ENCODE data around the gene RIMBP2. TPM values are rescaled to one million over a fixed set of nuclear protein-coding genes. Genes with fewer than 3 reads are reported as not detected.

RIMBP2 gene
- total RNA-seq, 6 experiments from 2014 or later = not detected

DNA sequence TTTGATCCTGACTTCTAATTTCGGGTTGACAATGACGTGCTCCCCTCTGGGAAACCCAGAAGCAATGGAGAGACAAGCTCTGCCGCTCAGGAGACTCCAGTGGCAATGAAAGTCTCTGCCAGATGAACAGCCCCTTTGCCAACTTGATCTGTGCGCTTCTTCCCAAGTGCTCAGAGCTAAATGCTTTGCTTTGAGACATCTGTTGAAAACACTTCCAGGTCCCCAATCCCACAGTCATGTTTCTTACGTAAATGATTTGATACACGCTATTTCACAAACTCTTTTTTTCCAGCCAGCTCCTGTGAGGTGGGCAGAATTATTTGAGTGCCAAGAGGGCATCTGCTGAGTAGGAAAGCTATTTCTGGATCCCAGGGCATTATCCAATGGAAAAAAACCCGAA lies 147.6 kb downstream of the RIMBP2 start:
- H3K4me3 Mint-ChIP-seq = no peak overlapping the region
- DNase-seq = no peak
- peaks cover 6% of the 10 kb centered on the region for H3K36me3 Mint-ChIP-seq (ENCODE audit: low read depth)
- no peaks in the 10 kb centered on the region for H3K4me1 Mint-ChIP-seq (ENCODE audit: low read depth)
- no peaks in the 10 kb centered on the region; the same call in 1 of the 2 replicates for H3K27me3 Mint-ChIP-seq (ENCODE audit: insufficient read depth)
- no peak for TF ChIP-seq CTCF (IDR thresholded peaks at IDR 0.05)
- H3K9me3 Mint-ChIP-seq = peaks cover 83% of the 10 kb centered on the region
- no peak overlapping the region for H3K27ac Mint-ChIP-seq

DNA sequence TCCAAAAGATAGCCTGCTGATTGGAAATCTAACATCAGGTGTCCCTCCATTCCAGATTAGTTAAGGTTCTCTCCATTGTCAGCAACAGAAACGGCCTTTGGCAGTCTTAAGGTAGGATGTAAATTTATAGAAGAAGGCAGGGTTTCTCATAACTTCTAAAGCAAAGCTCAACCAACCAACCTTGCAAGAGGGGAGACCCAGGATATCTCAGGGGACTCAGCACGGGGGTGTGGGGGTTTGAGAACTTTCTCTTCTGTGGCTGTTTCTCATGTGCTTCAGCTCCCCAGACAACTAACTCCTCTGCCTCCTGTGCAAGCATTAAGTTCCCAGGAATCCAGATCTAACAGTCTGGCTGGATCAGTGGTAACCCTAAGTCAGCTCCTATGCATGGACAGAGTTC lies 148.1 kb downstream of the RIMBP2 start:
- no peak for TF ChIP-seq CTCF (IDR thresholded peaks at IDR 0.05)
- H3K36me3 Mint-ChIP-seq (ENCODE audit: low read depth) = peaks cover 6% of the 10 kb centered on the region
- no peaks in the 10 kb centered on the region; the same call in 1 of the 2 replicates for H3K27me3 Mint-ChIP-seq (ENCODE audit: insufficient read depth)
- H3K27ac Mint-ChIP-seq = no peak overlapping the region
- no peak overlapping the region for H3K4me3 Mint-ChIP-seq
- peaks cover 80% of the 10 kb centered on the region for H3K9me3 Mint-ChIP-seq
- no peak for DNase-seq
- H3K4me1 Mint-ChIP-seq (ENCODE audit: low read depth) = no peaks in the 10 kb centered on the region

DNA sequence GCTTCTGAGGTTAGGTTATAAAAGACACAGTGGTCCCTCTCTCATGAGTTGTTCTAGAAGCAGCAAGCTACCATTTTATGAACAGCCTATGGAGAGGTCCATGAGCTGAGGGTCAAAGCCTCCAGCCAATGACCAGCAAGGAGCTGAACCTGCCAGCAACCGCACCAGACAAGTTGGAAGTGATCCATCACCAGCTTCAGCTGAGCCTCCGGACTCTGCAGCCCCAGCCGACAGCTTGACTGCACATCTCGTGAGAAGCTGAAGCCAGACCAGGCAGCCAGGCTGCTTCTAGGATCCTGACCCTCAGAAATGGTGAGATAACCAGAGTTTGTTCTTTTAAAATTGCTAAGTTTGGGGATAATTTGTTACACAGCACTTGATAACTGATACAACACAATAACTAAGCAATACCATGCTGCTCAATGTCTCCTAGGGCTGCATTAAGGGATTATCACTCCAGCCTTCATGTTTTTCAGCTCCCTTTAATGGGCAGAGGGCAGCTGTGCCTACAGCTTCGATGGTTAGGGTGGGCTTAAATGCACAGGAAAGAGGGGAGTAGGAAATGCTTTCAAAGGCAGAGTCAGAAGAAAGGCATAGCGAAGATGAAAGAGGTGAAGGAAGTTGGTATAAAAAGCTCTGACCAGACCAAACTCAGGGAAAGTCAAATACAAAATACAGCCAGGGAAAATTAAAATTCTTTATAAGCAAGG lies 149.5 kb downstream of the RIMBP2 start:
- Mint-ChIP-seq H3K27ac (no peak overlapping the region), H3K9me3 (peaks cover 69% of the 10 kb centered on the region), H3K4me3 (no peak overlapping the region), H3K36me3 (ENCODE audit: low read depth) (no peaks in the 10 kb centered on the region; the same call in 1 of the 2 replicates), H3K27me3 (ENCODE audit: insufficient read depth) (no peaks in the 10 kb centered on the region; the same call in 1 of the 2 replicates), H3K4me1 (ENCODE audit: low read depth) (no peaks in the 10 kb centered on the region)
- DNase-seq = no peak
- no peak for TF ChIP-seq CTCF (IDR thresholded peaks at IDR 0.05)

- H3K27me3 Mint-ChIP-seq (ENCODE audit: insufficient read depth) = no peaks in the 10 kb centered on the region; the same call in 1 of the 2 replicates
- peaks cover 5% of the 10 kb centered on the region; the same call in 1 of the 2 replicates for H3K36me3 Mint-ChIP-seq (ENCODE audit: low read depth)
- no peak overlapping the region for H3K4me3 Mint-ChIP-seq
- DNase-seq = no peak
- TF ChIP-seq CTCF (IDR thresholded peaks at IDR 0.05) = no peak
- H3K4me1 Mint-ChIP-seq (ENCODE audit: low read depth) = no peaks in the 10 kb centered on the region
- peaks cover 72% of the 10 kb centered on the region for H3K9me3 Mint-ChIP-seq
- H3K27ac Mint-ChIP-seq = no peak overlapping the region
These were observed 150.9 kb downstream of the RIMBP2 start for GRCh38 chr12:130565189-130565588.

DNA sequence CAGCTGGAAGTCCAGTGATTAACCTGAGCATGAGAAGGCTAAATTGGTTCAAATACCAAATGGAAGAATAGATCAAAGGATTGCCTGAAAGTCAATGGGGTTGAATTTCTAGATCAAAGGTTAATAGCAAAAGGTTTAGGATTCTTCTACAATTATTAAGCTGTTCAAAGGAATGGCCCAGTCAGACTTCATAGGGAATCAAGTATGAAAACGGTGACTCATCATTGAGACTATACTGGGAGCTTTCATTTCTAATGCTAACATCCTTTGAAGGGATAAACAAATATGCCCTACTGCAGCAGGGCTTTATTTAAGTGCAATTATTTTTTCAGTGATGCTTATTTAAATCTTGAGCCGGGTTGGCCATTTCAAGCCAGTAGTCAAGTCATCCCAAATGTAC lies 152.8 kb downstream of the RIMBP2 start:
- Mint-ChIP-seq H3K27me3 (ENCODE audit: insufficient read depth) (no peaks in the 10 kb centered on the region; the same call in 1 of the 2 replicates), H3K27ac (no peak overlapping the region), H3K4me1 (ENCODE audit: low read depth) (no peaks in the 10 kb centered on the region), H3K9me3 (peaks cover 70% of the 10 kb centered on the region), H3K36me3 (ENCODE audit: low read depth) (peaks cover 5% of the 10 kb centered on the region; the same call in 1 of the 2 replicates), H3K4me3 (no peak overlapping the region)
- TF ChIP-seq CTCF (IDR thresholded peaks at IDR 0.05) = no peak
- DNase-seq = no peak

Data from HFFc6 (cell line).